Naive thymus-derived CD4-positive, alpha-beta T cell (primary cell): ENCODE data around the gene CDH13. TPM values are rescaled to one million over a fixed set of nuclear protein-coding genes. Genes with fewer than 3 reads are reported as not detected.

ENCODE experiments used
- ATAC-seq: fragments of 150-1000 bp; cut with Tn5 transposase; 2 replicates; pipeline ENCODE4 v1.10.0; 2021; ENCODE audit warnings: mild to moderate bottlenecking, moderate library complexity
- CTCF ChIA-PET: fragments of 350-600 bp; sonication (Branson Sonifier 250); formaldehyde crosslinking; loops from one replicate; lab custom pipeline; 2021; ENCODE audit warnings: antibody characterized with exemption; lab: Charles Lee
- POLR2A ChIA-PET: fragments of 350-600 bp; sonication (Branson Sonifier 250); formaldehyde crosslinking; loops from one replicate; lab custom pipeline; 2021; ENCODE audit warnings: antibody characterized with exemption, inconsistent platforms; lab: Charles Lee
- DNase-seq, 9 donors: peaks; one replicate each; pipeline versions ENCODE4 v3.0.0 to v3.0.0-alpha.2; 2020 to 2022; ENCODE audit warnings: mixed read lengths in 1 of 9
- H3K27ac ChIP-seq: one replicate; pipeline ENCODE4 v1.7.0; 2013; ENCODE audit warnings: mild to moderate bottlenecking, low read depth, low read length, moderate library complexity
- H3K27me3 ChIP-seq, 2 donors: one replicate each; pipeline ENCODE4 v1.7.0; 2013; ENCODE audit warnings: low read length in 2 of 2, mild to moderate bottlenecking in 2 of 2, moderate library complexity in 2 of 2; ENCODE audit not compliant: control insufficient read depth in 2 of 2, insufficient read depth in 2 of 2
- H3K36me3 ChIP-seq, 3 experiments: 1 replicate in 2 of 3; 2 replicates in 1 of 3; pipeline ENCODE4 v1.7.0; 2013; ENCODE audit warnings: low read length in 3 of 3, mild to moderate bottlenecking in 3 of 3, moderate library complexity in 1 of 3; ENCODE audit not compliant: insufficient read depth in 3 of 3, control insufficient read depth in 2 of 3
- H3K4me1 ChIP-seq, 2 donors: one replicate each; pipeline ENCODE4 v1.7.0; 2013; ENCODE audit warnings: low read length in 2 of 2, mild to moderate bottlenecking in 2 of 2, moderate library complexity in 1 of 2; ENCODE audit not compliant: control insufficient read depth in 2 of 2, insufficient read depth in 2 of 2
- H3K4me3 ChIP-seq: 2 replicates; pipeline ENCODE4 v1.7.0; 2013; ENCODE audit warnings: mild to moderate bottlenecking, low read length
- H3K9me3 ChIP-seq, 3 experiments: 1 replicate in 2 of 3; 2 replicates in 1 of 3; pipeline ENCODE4 v1.7.0; 2013; ENCODE audit warnings: low read length in 3 of 3; ENCODE audit not compliant: control insufficient read depth in 2 of 3
- H3K27ac Mint-ChIP-seq, 9 donors: one replicate each; pipeline ENCODE4 v1.8.0; 2020 to 2022; ENCODE audit warnings: mixed read lengths in 9 of 9, mild to moderate bottlenecking in 8 of 9, moderate library complexity in 5 of 9, inconsistent platforms in 2 of 9
- H3K27me3 Mint-ChIP-seq, 5 donors: one replicate each; pipeline ENCODE4 v1.8.0; 2021 to 2022; ENCODE audit warnings: mixed read lengths in 5 of 5, mild to moderate bottlenecking in 1 of 5
- H3K36me3 Mint-ChIP-seq, 5 donors: one replicate each; pipeline ENCODE4 v1.8.0; 2020 to 2022; ENCODE audit warnings: mixed read lengths in 5 of 5, mild to moderate bottlenecking in 3 of 5, inconsistent platforms in 1 of 5
- H3K4me1 Mint-ChIP-seq, 7 donors: one replicate each; pipeline ENCODE4 v1.8.0; 2020 to 2022; ENCODE audit warnings: mixed read lengths in 7 of 7, mild to moderate bottlenecking in 3 of 7, inconsistent platforms in 1 of 7
- H3K4me3 Mint-ChIP-seq, 10 donors: one replicate each; pipeline ENCODE4 v1.8.0; 2020 to 2022; ENCODE audit warnings: mild to moderate bottlenecking in 10 of 10, mixed read lengths in 10 of 10, moderate library complexity in 6 of 10, inconsistent platforms in 2 of 10
- H3K9me3 Mint-ChIP-seq, 11 donors: one replicate each; pipeline ENCODE4 v1.8.0; 2020 to 2022; ENCODE audit warnings: mixed read lengths in 11 of 11, mild to moderate bottlenecking in 4 of 11, inconsistent platforms in 1 of 11, moderate library complexity in 1 of 11
- intact Hi-C, 2 donors: fragments of 100-400 bp; cut with micrococcal nuclease; formaldehyde crosslinking; loops; one replicate each; pipeline ENCODE4 v1.15.1; 2023
- polyA plus RNA-seq, 2 donors: library from polyadenylated mRNA; unstranded; fragments of 300-500 nt; fragmentation: Illumina TruSeq; gene quantifications; one replicate each; pipeline ENCODE4 v1.2.3, GENCODE V29; 2021
- total RNA-seq, 6 experiments: library from RNA in 5 of 6; stranded (reverse) in 5 of 6; gene quantifications; 1 replicate in 5 of 6; 2 replicates in 1 of 6; pipeline ENCODE4 v1.2.3 and lab custom pipeline; 2021 to 2026

The CDH13 gene
- total and polyA plus RNA-seq, 7 experiments from 2014 or later: not detected

- no peaks in the 10 kb centered on the region for H3K4me1 ChIP-seq
- no peaks in the 10 kb centered on the region for H3K36me3 ChIP-seq
- H3K27ac ChIP-seq: no peak overlapping the region
- no peaks in the 10 kb centered on the region for H3K36me3 Mint-ChIP-seq
- H3K27me3 ChIP-seq: no peaks in the 10 kb centered on the region
- intact Hi-C loops: no loop called here
- H3K4me1 Mint-ChIP-seq: peaks cover 0 to 3% (median 0%) of the 10 kb centered on the region in 7 donors
- no peak for ATAC-seq
- H3K27ac Mint-ChIP-seq: no peak overlapping the region
- POLR2A ChIA-PET: no interaction called here
- no peak overlapping the region for H3K4me3 ChIP-seq
- no peaks in the 10 kb centered on the region for H3K9me3 ChIP-seq
- peaks cover 0 to 13% (median 0%) of the 10 kb centered on the region in 5 donors for H3K27me3 Mint-ChIP-seq
- H3K9me3 Mint-ChIP-seq: peaks cover 0 to 6% (median 0%) of the 10 kb centered on the region in 11 donors
- CTCF ChIA-PET: no interaction called here
- H3K4me3 Mint-ChIP-seq: no peak overlapping the region
- no peak for DNase-seq
Observed at GRCh38 chr16:82835487-82836155, 208.9 kb downstream of the CDH13 start.

DNA sequence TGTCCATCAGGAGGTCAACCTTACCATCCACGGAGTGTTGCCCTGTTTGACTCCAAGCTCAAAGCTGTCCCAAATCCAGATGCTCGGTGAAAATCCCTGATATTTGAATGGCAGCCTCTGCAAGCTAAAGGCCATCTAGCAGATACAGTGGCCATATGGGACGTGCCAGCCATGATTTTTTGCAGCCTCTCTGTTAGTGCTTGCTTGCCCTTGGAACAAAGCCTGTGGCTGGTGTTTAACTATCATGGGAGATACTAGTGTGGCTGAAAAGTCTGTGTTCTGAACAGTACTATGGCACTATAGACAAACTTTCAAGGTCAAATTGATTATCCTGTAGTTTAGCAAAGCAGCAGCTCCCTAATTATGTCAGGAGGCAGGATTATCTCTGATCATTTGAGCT lies 214.3 kb downstream of the CDH13 start:
- Mint-ChIP-seq H3K27ac (no peak overlapping the region), H3K27me3 (peaks cover 0 to 15% (median 3%) of the 10 kb centered on the region in 5 donors), H3K36me3 (no peaks in the 10 kb centered on the region), H3K4me1 (no peaks in the 10 kb centered on the region), H3K4me3 (no peak overlapping the region), H3K9me3 (peaks cover 0 to 10% (median 4%) of the 10 kb centered on the region in 11 donors)
- Histone ChIP-seq H3K27ac (no peak overlapping the region), H3K36me3 (no peaks in the 10 kb centered on the region), H3K4me1 (no peaks in the 10 kb centered on the region), H3K27me3 (no peaks in the 10 kb centered on the region), H3K4me3 (no peak overlapping the region), H3K9me3 (no peaks in the 10 kb centered on the region)
- intact Hi-C loops: no loop called here
- no peak for DNase-seq
- ChIA-PET POLR2A (no interaction called here), CTCF (interaction anchor here (0.8 kb wide), 1 partner anchor 9 kb away, joined by 3 read pairs; no protein-coding TSS in a partner anchor)
- ATAC-seq: no peak

GRCh38 chr16:82843606-82844271 lies 217.0 kb downstream of the CDH13 start:
- Histone ChIP-seq H3K4me3 (no peak overlapping the region), H3K27me3 (no peaks in the 10 kb centered on the region), H3K4me1 (no peaks in the 10 kb centered on the region), H3K36me3 (no peaks in the 10 kb centered on the region), H3K27ac (no peak overlapping the region), H3K9me3 (no peaks in the 10 kb centered on the region)
- ChIA-PET CTCF (no interaction called here), POLR2A (no interaction called here)
- intact Hi-C loops: no loop called here
- DNase-seq (no peak), ATAC-seq (no peak)
- Mint-ChIP-seq H3K36me3 (no peaks in the 10 kb centered on the region), H3K9me3 (peaks cover 0 to 21% (median 5%) of the 10 kb centered on the region in 11 donors), H3K27ac (no peak overlapping the region), H3K4me3 (no peak overlapping the region), H3K27me3 (peaks cover 0 to 21% (median 4%) of the 10 kb centered on the region in 5 donors), H3K4me1 (no peaks in the 10 kb centered on the region)

- CTCF ChIA-PET: no interaction called here
- H3K4me1 Mint-ChIP-seq: no peaks in the 10 kb centered on the region
- H3K4me3 Mint-ChIP-seq: no peak overlapping the region
- H3K36me3 Mint-ChIP-seq: no peaks in the 10 kb centered on the region
- H3K27me3 Mint-ChIP-seq: peaks cover 0 to 14% (median 5%) of the 10 kb centered on the region in 5 donors
- POLR2A ChIA-PET: no interaction called here
- peaks cover 0 to 21% (median 3%) of the 10 kb centered on the region in 11 donors for H3K9me3 Mint-ChIP-seq
- ATAC-seq (no peak), DNase-seq (no peak)
- Histone ChIP-seq H3K27me3 (no peaks in the 10 kb centered on the region), H3K9me3 (no peaks in the 10 kb centered on the region), H3K4me1 (no peaks in the 10 kb centered on the region), H3K36me3 (no peaks in the 10 kb centered on the region), H3K27ac (no peak overlapping the region), H3K4me3 (no peak overlapping the region)
- H3K27ac Mint-ChIP-seq: no peak overlapping the region
- intact Hi-C loops: no loop called here
Observed at GRCh38 chr16:82845116-82845515, 218.3 kb downstream of the CDH13 start.

- Mint-ChIP-seq H3K27ac (no peak overlapping the region), H3K27me3 (peaks cover 0 to 17% (median 7%) of the 10 kb centered on the region in 5 donors), H3K9me3 (peaks cover 0 to 21% (median 3%) of the 10 kb centered on the region in 11 donors), H3K4me3 (no peak overlapping the region), H3K36me3 (no peaks in the 10 kb centered on the region), H3K4me1 (no peaks in the 10 kb centered on the region)
- DNase-seq (no peak), ATAC-seq (no peak)
- H3K4me3 ChIP-seq: no peak overlapping the region
- H3K27ac ChIP-seq: no peak overlapping the region
- CTCF ChIA-PET: no interaction called here
- no peaks in the 10 kb centered on the region for H3K36me3 ChIP-seq
- POLR2A ChIA-PET: no interaction called here
- no peaks in the 10 kb centered on the region for H3K9me3 ChIP-seq
- H3K4me1 ChIP-seq: no peaks in the 10 kb centered on the region
- no peaks in the 10 kb centered on the region for H3K27me3 ChIP-seq
- intact Hi-C loops: no loop called here
Observed at GRCh38 chr16:82846806-82847205, 220.0 kb downstream of the CDH13 start.

DNA sequence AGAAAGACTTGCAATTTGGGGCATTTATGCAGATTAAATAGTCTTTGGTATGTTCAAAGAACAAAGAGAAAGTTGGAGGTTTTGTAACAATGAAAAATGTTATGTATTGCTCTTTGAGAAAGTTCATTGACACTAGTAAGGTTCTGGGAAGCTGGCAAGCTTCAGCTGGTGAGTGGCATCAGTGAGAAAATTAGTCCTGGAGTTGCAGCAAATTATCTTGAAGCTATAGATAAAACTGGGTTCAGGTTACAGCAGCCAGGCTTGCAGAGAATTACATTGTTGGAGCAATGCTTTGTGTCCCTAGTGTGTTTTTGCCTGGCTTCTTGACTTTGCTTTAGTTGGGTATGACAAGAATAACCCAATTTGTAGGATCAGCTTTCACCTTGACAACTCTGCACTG lies 221.2 kb downstream of the CDH13 start:
- DNase-seq: no peak
- no peak overlapping the region for H3K4me3 ChIP-seq
- no peak overlapping the region for H3K27ac ChIP-seq
- Mint-ChIP-seq H3K36me3 (no peaks in the 10 kb centered on the region), H3K4me3 (no peak overlapping the region), H3K9me3 (peaks cover 0 to 21% (median 3%) of the 10 kb centered on the region in 11 donors), H3K27ac (no peak overlapping the region), H3K27me3 (peaks cover 0 to 21% (median 7%) of the 10 kb centered on the region in 5 donors), H3K4me1 (no peaks in the 10 kb centered on the region)
- no peaks in the 10 kb centered on the region for H3K27me3 ChIP-seq
- no peaks in the 10 kb centered on the region for H3K9me3 ChIP-seq
- ChIA-PET CTCF (no interaction called here), POLR2A (no interaction called here)
- no peak for ATAC-seq
- intact Hi-C loops: no loop called here
- H3K36me3 ChIP-seq: no peaks in the 10 kb centered on the region
- no peaks in the 10 kb centered on the region for H3K4me1 ChIP-seq
